SU-DHL-6 (cell line): Measurements from ENCODE around the gene MYLK2.

Experiments
- CTCF ChIP-seq: fragments of 200-600 bp; sonication (generic); IDR thresholded peaks from one replicate; pipeline ENCODE4 v1.5.1; 2017; ENCODE audit warnings: antibody characterized with exemption, mild to moderate bottlenecking, low read length, moderate library complexity; ENCODE audit not compliant: insufficient read depth, poor library complexity, severe bottlenecking
- EZH2phosphoT487 ChIP-seq: fragments of 200-600 bp; sonication (generic), shearing (Covaris generic); conservative IDR thresholded peaks from 2 replicates; pipeline ENCODE4 v1.6.1; 2018; ENCODE audit warnings: mild to moderate bottlenecking, antibody characterized with exemption, low read length, moderate library complexity, mixed read lengths

DNA sequence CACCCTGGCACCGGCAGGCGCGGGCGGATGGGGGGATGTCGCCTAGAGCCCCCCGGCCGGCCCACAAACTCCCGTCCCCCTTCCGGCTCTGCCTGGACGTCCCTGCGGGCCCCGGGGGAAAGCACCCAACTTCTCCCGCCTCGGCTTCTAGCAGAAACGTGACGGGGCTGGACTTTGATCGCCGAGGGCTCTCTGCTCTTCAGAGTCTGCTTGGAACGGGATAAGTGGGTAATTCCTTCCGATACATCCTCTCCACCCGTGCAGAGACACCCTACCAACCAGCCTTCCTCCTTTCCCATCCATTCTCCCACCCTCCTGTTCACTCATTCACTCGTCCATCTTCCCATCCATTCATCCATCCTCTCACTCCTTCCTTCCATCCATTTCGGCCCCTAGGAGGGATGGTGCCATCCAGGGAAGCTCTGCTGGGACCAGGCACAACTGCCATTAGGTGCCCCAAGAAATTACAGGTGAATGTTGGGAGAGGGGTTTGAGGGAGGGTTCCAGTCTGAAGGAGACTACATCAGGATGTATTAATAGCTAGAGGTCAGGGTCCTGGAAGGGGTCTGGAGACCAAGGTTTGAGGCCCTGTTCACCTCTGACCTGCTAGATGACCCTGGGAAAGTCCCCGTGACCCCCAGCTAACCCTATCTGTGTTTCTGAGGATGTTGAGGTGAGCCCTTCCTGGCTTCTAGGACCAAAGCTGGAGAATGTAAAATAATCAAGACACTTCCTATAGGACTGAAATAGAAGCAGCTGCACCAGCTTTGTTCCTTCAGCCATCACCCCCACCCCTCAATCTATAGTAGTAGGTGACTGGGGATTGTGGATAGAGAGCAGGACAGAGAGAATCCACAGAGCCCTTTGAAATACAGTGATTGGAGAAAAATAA is 51.8 kb downstream of the MYLK2 start:
- TF ChIP-seq CTCF (no peak), EZH2phosphoT487 (no peak)
